HepG2 (cell line): ENCODE results near the gene PNPLA2. TPM values are rescaled to one million over a fixed set of nuclear protein-coding genes. Genes with fewer than 3 reads are reported as not detected.

Experiments
- ATAC-seq: fragments of 200-7000 bp; cut with Tn5 transposase; 3 replicates; pipeline ENCODE4 v1.9.1; 2020; ENCODE audit warnings: mild to moderate bottlenecking, moderate library complexity
- BruUV-seq: library from RNA; stranded (reverse); fragments of 400-500 nt; replicated peaks from 2 replicates; lab custom pipeline; 2021; lab: Mats Ljungman, UMichigan
- CTCF ChIA-PET: fragments of 300-600 bp; formaldehyde crosslinking; extraction: SDS; loops from one replicate; lab custom pipeline; 2021; ENCODE audit warnings: low total read pairs, inconsistent platforms, low intra/inter-chr PET ratio; lab: Yijun Ruan, JAX
- POLR2A ChIA-PET: fragments of 350-600 bp; sonication (Branson Sonifier 250); formaldehyde crosslinking; loops from one replicate; lab custom pipeline; 2020; ENCODE audit warnings: antibody characterized with exemption, inconsistent platforms; lab: Yijun Ruan, JAX
- DNase-seq: peaks from one replicate; pipeline ENCODE4 v3.0.0-alpha.2; 2015; ENCODE audit warnings: low spot score
- FAIRE-seq: peaks from 3 replicates; lab custom pipeline; 2011; peaks lifted over from hg19 to GRCh38; lab: Jason Lieb, UNC
- H2AFZ ChIP-seq: one replicate; pipeline ENCODE4 v1.6.1; 2011; ENCODE audit warnings: low read length, inconsistent platforms
- H3K27ac ChIP-seq: fragments of 300-600 bp; 3 replicates; pipeline ENCODE4 v1.8.0; 2011; ENCODE audit warnings: mixed run types, mild to moderate bottlenecking, mixed read lengths, low read length, inconsistent platforms; ENCODE audit not compliant: insufficient read depth; ENCODE audit errors: extremely low read length
- H3K27me3 ChIP-seq, 2 experiments: fragments of 200-600 bp in 1 of 2; 2 replicates in 1 of 2; 3 replicates in 1 of 2; pipeline versions ENCODE4 v1.6.0 to v1.8.0; 2011; ENCODE audit warnings: low read length in 2 of 2, mild to moderate bottlenecking in 2 of 2, moderate library complexity in 2 of 2, inconsistent platforms in 1 of 2; ENCODE audit not compliant: insufficient read depth in 2 of 2, control insufficient read depth in 1 of 2
- H3K36me3 ChIP-seq, 2 experiments: fragments of 200-600 bp in 1 of 2; replicated peaks in 1 of 2; 2 replicates in 1 of 2; 3 replicates in 1 of 2; pipeline versions ENCODE4 v1.5.1 to v1.8.0; 2011; ENCODE audit warnings: low read length in 2 of 2, inconsistent platforms in 1 of 2; ENCODE audit not compliant: insufficient read depth in 2 of 2, control insufficient read depth in 1 of 2
- H3K4me1 ChIP-seq: 2 replicates; pipeline ENCODE4 v1.5.1; 2012; ENCODE audit warnings: low read length, inconsistent platforms; ENCODE audit not compliant: insufficient read depth
- H3K4me2 ChIP-seq: 2 replicates; pipeline ENCODE4 v1.6.0; 2011; ENCODE audit warnings: low read depth, low read length, inconsistent platforms
- H3K4me3 ChIP-seq, 3 experiments: fragments of 200-600 bp in 1 of 3; sonication (generic), shearing (Covaris generic) in 1 of 3; replicated peaks in 1 of 3; 2 replicates each; pipeline ENCODE4 v1.5.1; 2011 to 2016; ENCODE audit warnings: low read length in 3 of 3, inconsistent platforms in 2 of 3, low read depth in 2 of 3, mild to moderate bottlenecking in 2 of 3, control low read depth in 1 of 3, mixed read lengths in 1 of 3; ENCODE audit not compliant: insufficient read depth in 1 of 3
- H3K79me2 ChIP-seq: one replicate; pipeline ENCODE4 v1.6.1; 2011; ENCODE audit warnings: low read length, inconsistent platforms; ENCODE audit not compliant: insufficient read depth
- H3K9ac ChIP-seq: 2 replicates; pipeline ENCODE4 v1.6.0; 2011; ENCODE audit warnings: mild to moderate bottlenecking, low read depth, low read length, inconsistent platforms; ENCODE audit not compliant: insufficient read depth
- H3K9me3 ChIP-seq: 2 replicates; pipeline ENCODE4 v1.5.1; 2012; ENCODE audit warnings: mild to moderate bottlenecking, low read length
- H4K20me1 ChIP-seq: 2 replicates; pipeline ENCODE4 v1.6.0; 2011; ENCODE audit warnings: inconsistent platforms, mild to moderate bottlenecking, low read length, moderate library complexity; ENCODE audit not compliant: insufficient read depth
- AGO2 ChIP-seq: fragments of 200-400 bp; formaldehyde crosslinking; optimal IDR thresholded peaks from 2 replicates; pipeline ENCODE3; 2017; ENCODE audit warnings: mild to moderate bottlenecking, low read depth, low read length, moderate library complexity
- CEBPG ChIP-seq: IDR thresholded peaks from 2 replicates; pipeline ENCODE4 v1.6.1; 2016
- HHEX ChIP-seq: IDR thresholded peaks from 2 replicates; pipeline ENCODE4 v1.6.1; 2016; ENCODE audit warnings: control low read depth
- KDM2A ChIP-seq: sonication (generic); formaldehyde crosslinking; IDR thresholded peaks from 2 replicates; pipeline ENCODE4 v1.4.0; 2020; ENCODE audit warnings: low read depth, missing genetic modification reagents, borderline replicate concordance
- SAP130 ChIP-seq: IDR thresholded peaks from 2 replicates; pipeline ENCODE4 v1.6.1; 2016; ENCODE audit warnings: low read depth
- TCF12 ChIP-seq, 2 experiments: fragments of 450-650 bp in 1 of 2; sonication (generic) in 1 of 2; formaldehyde crosslinking in 1 of 2; IDR thresholded peaks; 2 replicates each; pipeline versions ENCODE4 v1.6.1 to v1.8.0; 2017 to 2022; ENCODE audit warnings: antibody characterized with exemption in 1 of 2, mild to moderate bottlenecking in 1 of 2, missing genetic modification reagents in 1 of 2, moderate library complexity in 1 of 2
- XRCC5 ChIP-seq: fragments of 200-400 bp; formaldehyde crosslinking; optimal IDR thresholded peaks from 2 replicates; pipeline ENCODE3; 2017; ENCODE audit warnings: mild to moderate bottlenecking, low read length
- ZNF143 ChIP-seq: sonication (generic); formaldehyde crosslinking; IDR thresholded peaks from 2 replicates; pipeline ENCODE4 v1.4.0; 2020; ENCODE audit warnings: missing genetic modification reagents
- ZNF660 ChIP-seq: sonication (generic); formaldehyde crosslinking; IDR thresholded peaks from 2 replicates; pipeline ENCODE4 v1.5.1; 2020; ENCODE audit warnings: mild to moderate bottlenecking, low read depth, missing genetic modification reagents, borderline replicate concordance
- WGBS: methylation state at CpG from one replicate; pipeline ENCODE4 v1.1.6; 2017; ENCODE audit warnings: low lambda C conversion rate; 5-methylcytosine and 5-hydroxymethylcytosine counted together
- in situ Hi-C: cut with HindIII; loops from 2 replicates; pipeline ENCODE4 v1.10.0; 2017; ENCODE audit warnings: low pct_unique_long_range_greater_than_20kb; ENCODE audit not compliant: extremely low pct_ligation_motif_present
- intact Hi-C: fragments of 100-400 bp; cut with micrococcal nuclease; formaldehyde crosslinking; loops from one replicate; pipeline ENCODE4 v1.10.0; 2022; ENCODE audit not compliant: unreplicated experiment
- polyA plus RNA-seq, 8 experiments: library from polyadenylated mRNA; depleted of rRNA in 3 of 8; stranded (reverse) in 7 of 8; unstranded in 1 of 8; fragments of >200 nt; fragmentation: Illumina TruSeq in 4 of 8; extraction: Trizol in 4 of 8; gene quantifications; 2 replicates each; pipeline versions ENCODE4 v1.2.1 to v1.2.3, GENCODE V29; 2011 to 2016; ENCODE audit warnings: low read depth in 4 of 8, missing spikeins in 1 of 8, mixed read lengths in 1 of 8; ENCODE audit not compliant: insufficient read depth in 1 of 8
- total RNA-seq, 5 experiments: library from RNA; depleted of rRNA; stranded (reverse); fragments of >200 nt; fragmentation: Illumina TruSeq; extraction: Trizol; gene quantifications; 2 replicates each; pipeline ENCODE4 v1.2.3, GENCODE V29; 2016; ENCODE audit warnings: low read depth in 1 of 5
- TF ChIP-seq, protein P1 (sequence below): sonication (generic); formaldehyde crosslinking; IDR thresholded peaks from 2 replicates; pipeline ENCODE4 v1.4.0; 2020; ENCODE audit warnings: mild to moderate bottlenecking, low read depth, missing genetic modification reagents
- TF ChIP-seq, protein P2 (sequence below): IDR thresholded peaks from 2 replicates; pipeline ENCODE4 v1.6.1; 2016
- TF ChIP-seq, protein P3 (sequence below): sonication (generic); formaldehyde crosslinking; IDR thresholded peaks from 2 replicates; pipeline ENCODE4 v1.9.0; 2021; ENCODE audit warnings: mild to moderate bottlenecking, missing genetic modification reagents

PNPLA2 gene
- total and polyA plus RNA-seq, 2 of the 13 experiments (the other 11 are each of a cell fraction or from before 2014, with no cell fraction given) = 10.5 to 43.2 TPM

DNA sequence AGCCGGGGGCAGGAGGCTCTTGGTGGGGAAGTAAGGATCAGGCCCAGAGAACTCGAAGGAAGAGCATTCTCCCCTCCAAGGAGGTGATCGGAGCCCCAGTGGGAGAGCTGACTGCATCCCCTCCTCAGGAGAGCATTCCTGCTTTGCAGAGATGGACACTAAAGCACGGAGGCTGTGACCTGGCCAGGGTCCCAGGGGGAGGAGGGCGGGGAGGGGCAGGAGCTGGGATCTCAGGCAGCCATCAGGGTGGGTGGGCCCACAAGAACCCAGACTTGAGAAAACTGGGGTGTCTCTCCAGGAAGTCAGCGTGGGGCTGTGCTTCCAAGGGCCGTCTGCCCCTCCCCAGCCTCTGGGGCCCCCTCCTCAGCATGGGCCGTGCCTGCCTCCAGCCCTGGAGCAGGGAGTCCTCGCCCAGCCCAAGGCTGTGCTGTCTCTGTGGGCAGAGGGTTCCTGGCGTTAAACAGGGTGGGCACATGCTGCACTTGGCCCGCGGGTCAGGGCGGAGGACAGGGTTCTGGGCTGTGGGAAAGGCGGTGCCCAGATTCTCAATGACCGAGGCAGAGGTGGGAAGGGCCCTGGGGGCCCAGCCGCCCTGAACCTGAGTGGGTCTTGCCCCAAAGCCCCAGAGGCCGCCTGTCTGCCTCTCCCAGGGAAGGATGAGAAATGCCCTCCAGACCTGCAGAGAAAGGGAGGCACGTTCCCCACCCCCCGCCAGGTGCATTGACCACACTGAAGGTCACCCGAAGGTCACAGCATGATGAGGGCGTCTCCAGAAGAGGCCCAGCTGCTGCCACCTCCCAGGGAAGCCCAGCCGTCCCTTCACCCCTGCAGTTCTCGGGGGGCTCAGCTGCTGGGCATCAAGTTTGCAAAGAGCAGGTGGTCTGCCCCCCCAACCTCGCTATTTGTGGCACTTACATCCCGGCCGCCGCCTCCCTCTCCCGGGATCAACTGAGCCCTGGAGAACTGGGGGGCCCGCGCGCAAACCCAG lies 29.5 kb upstream of the PNPLA2 start (continued):
- TF ChIP-seq XRCC5 (no peak), HHEX (CRISPR knock-in tag) (no peak), SAP130 (CRISPR knock-in tag) (no peak), CEBPG (CRISPR knock-in tag) (no peak)
- TF ChIP-seq, protein P1, sequence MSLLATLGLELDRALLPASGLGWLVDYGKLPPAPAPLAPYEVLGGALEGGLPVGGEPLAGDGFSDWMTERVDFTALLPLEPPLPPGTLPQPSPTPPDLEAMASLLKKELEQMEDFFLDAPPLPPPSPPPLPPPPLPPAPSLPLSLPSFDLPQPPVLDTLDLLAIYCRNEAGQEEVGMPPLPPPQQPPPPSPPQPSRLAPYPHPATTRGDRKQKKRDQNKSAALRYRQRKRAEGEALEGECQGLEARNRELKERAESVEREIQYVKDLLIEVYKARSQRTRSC (CRISPR knock-in tag) = no peak

DNA sequence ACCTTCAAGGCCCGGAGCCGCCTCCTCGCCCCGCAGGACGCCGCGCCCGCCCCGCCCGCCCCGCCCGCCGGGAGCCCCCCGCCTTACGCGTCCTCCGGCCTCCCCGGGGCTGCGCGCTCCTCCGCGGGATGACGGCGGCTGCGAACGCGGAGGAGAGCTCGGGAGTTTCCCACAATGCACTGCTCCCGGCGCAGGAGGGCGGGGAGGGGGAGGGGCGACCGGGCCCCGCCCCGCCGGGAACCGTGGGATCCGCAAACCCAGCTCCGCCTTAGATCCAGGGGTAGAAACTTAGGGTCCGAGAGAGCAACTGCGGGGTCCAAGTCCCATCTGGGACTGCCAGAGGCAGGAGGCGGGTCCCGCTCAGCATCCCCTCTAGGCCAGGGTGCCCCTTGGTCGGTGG lies 28.8 kb upstream of the PNPLA2 start, which contains the start of gene CEND1:
Gene CEND1 (minus strand): TSS at position 148 of the 400 bp plus-strand sequence. CDS start 1,514 bp downstream, outside the sequence.
- H3K9me3 ChIP-seq = no peaks in the 10 kb centered on the region
- POLR2A ChIA-PET = interaction anchor here (0.5 to 1.3 kb wide), 3 partner anchors 12 to 19 kb away, joined by 3 to 4 read pairs (median 3); partner anchors contain the start of gene RPLP2
- no peaks in the 10 kb centered on the region for H4K20me1 ChIP-seq
- H3K27me3 ChIP-seq = peaks cover 0 to 2% of the 10 kb centered on the region in 2 experiments; a peak in 1 of 5 replicates
- ATAC-seq = no peak
- CTCF ChIA-PET = no interaction called here
- no peak within 1 kb of the TSS for H3K27ac ChIP-seq
- in situ Hi-C loops (no loop called here), intact Hi-C loops (no loop called here)
- no peaks in the 10 kb centered on the region; a peak in 1 of 5 replicates for H3K36me3 ChIP-seq
- H2AFZ ChIP-seq = no peak within 1 kb of the TSS
- H3K79me2 ChIP-seq = no peaks in the 10 kb centered on the region
- peak within 1 kb of the TSS in 1 of 3 experiments; percentile 43; a peak in 1 of 6 replicates for H3K4me3 ChIP-seq
- H3K4me2 ChIP-seq = peak within 1 kb of the TSS; percentile 51
- H3K4me1 ChIP-seq = peaks cover 21% of the 10 kb centered on the region
- no peak for DNase-seq
- BruUV-seq = no TSS peak
- WGBS = 38% methylated on average over 18 of the region's 44 CpGs
- H3K9ac ChIP-seq = peak within 1 kb of the TSS; percentile 4; the same call in 1 of the 2 replicates
- no peak for FAIRE-seq
- TF ChIP-seq TCF12 (IDR thresholded peaks at IDR 0.05) = no peak
- TF ChIP-seq TCF12 (CRISPR knock-in tag; IDR thresholded peaks at IDR 0.05) = no peak
- 0 out of 2 replicates have a peak, but pooled peaks have one; percentile 40 for TF ChIP-seq KDM2A (CRISPR knock-in tag)
- TF ChIP-seq AGO2 = peak; percentile 2
- no peak for TF ChIP-seq ZNF660 (CRISPR knock-in tag)
- TF ChIP-seq, protein P2, sequence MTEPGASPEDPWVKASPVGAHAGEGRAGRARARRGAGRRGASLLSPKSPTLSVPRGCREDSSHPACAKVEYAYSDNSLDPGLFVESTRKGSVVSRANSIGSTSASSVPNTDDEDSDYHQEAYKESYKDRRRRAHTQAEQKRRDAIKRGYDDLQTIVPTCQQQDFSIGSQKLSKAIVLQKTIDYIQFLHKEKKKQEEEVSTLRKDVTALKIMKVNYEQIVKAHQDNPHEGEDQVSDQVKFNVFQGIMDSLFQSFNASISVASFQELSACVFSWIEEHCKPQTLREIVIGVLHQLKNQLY = no peak
- TF ChIP-seq ZNF143 (CRISPR knock-in tag) = peak; percentile 68
- TF ChIP-seq, protein P3, sequence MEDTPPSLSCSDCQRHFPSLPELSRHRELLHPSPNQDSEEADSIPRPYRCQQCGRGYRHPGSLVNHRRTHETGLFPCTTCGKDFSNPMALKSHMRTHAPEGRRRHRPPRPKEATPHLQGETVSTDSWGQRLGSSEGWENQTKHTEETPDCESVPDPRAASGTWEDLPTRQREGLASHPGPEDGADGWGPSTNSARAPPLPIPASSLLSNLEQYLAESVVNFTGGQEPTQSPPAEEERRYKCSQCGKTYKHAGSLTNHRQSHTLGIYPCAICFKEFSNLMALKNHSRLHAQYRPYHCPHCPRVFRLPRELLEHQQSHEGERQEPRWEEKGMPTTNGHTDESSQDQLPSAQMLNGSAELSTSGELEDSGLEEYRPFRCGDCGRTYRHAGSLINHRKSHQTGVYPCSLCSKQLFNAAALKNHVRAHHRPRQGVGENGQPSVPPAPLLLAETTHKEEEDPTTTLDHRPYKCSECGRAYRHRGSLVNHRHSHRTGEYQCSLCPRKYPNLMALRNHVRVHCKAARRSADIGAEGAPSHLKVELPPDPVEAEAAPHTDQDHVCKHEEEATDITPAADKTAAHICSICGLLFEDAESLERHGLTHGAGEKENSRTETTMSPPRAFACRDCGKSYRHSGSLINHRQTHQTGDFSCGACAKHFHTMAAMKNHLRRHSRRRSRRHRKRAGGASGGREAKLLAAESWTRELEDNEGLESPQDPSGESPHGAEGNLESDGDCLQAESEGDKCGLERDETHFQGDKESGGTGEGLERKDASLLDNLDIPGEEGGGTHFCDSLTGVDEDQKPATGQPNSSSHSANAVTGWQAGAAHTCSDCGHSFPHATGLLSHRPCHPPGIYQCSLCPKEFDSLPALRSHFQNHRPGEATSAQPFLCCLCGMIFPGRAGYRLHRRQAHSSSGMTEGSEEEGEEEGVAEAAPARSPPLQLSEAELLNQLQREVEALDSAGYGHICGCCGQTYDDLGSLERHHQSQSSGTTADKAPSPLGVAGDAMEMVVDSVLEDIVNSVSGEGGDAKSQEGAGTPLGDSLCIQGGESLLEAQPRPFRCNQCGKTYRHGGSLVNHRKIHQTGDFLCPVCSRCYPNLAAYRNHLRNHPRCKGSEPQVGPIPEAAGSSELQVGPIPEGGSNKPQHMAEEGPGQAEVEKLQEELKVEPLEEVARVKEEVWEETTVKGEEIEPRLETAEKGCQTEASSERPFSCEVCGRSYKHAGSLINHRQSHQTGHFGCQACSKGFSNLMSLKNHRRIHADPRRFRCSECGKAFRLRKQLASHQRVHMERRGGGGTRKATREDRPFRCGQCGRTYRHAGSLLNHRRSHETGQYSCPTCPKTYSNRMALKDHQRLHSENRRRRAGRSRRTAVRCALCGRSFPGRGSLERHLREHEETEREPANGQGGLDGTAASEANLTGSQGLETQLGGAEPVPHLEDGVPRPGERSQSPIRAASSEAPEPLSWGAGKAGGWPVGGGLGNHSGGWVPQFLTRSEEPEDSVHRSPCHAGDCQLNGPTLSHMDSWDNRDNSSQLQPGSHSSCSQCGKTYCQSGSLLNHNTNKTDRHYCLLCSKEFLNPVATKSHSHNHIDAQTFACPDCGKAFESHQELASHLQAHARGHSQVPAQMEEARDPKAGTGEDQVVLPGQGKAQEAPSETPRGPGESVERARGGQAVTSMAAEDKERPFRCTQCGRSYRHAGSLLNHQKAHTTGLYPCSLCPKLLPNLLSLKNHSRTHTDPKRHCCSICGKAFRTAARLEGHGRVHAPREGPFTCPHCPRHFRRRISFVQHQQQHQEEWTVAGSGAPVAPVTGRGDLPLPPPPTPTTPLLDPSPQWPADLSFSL = no peak
